ENCODE results near the gene MYH15.
A peak's percentile ranks its signal among the peaks of the same experiment; 100 is the strongest.

- TF ChIP-seq CTCF (IDR thresholded peaks at IDR 0.05; ENCODE audit: poor library complexity, severe bottlenecking) (no peak), RAD21 (conservative IDR thresholded peaks at IDR 0.05) (no peak), TAF1 (IDR thresholded peaks at IDR 0.05; ENCODE audit: low read depth) (no peak), EP300 (conservative IDR thresholded peaks at IDR 0.05; ENCODE audit: poor library complexity, severe bottlenecking) (no peak), EZH2 (IDR thresholded peaks at IDR 0.05; ENCODE audit: borderline replicate concordance, insufficient read depth, low read length, poor library complexity, severe bottlenecking) (no peak), REST (IDR thresholded peaks at IDR 0.05; ENCODE audit: borderline replicate concordance) (peak; percentile 22), POLR2AphosphoS5 (IDR thresholded peaks at IDR 0.05) (peak; percentile 23), SMC3 (conservative IDR thresholded peaks at IDR 0.05; ENCODE audit: poor library complexity) (no peak), MXI1 (conservative IDR thresholded peaks at IDR 0.05; ENCODE audit: poor library complexity, severe bottlenecking) (no peak)
These were observed 106.6 kb downstream of the MYH15 start for GRCh38 chr3:108403686-108404345.
